Spleen (tissue), 11 donors: ENCODE results near the gene CDKN2C. TPM values are rescaled to one million over a fixed set of nuclear protein-coding genes. Genes with fewer than 3 reads are reported as not detected.

Source experiments
- DNase-seq: peaks from one replicate; pipeline ENCODE4 v3.0.0-alpha.2; 2020
- H3K27ac ChIP-seq, 8 donors: fragments of 200-600 bp; sonication (generic) in 7 of 8; 1 replicate in 4 of 8; 2 replicates in 4 of 8; pipeline versions ENCODE4 v1.5.0 to v1.8.0; 2016 to 2021; ENCODE audit warnings: inconsistent platforms in 4 of 8, mild to moderate bottlenecking in 4 of 8, moderate library complexity in 1 of 8
- H3K27me3 ChIP-seq, 7 donors: fragments of 200-600 bp; sonication (generic) in 6 of 7; replicated peaks in 1 of 7; 1 replicate in 4 of 7; 2 replicates in 3 of 7; pipeline versions ENCODE4 v1.5.0 to v1.8.0; 2016 to 2021; ENCODE audit warnings: inconsistent platforms in 3 of 7, mild to moderate bottlenecking in 1 of 7
- H3K36me3 ChIP-seq, 6 donors: fragments of 200-600 bp; sonication (generic) in 5 of 6; 1 replicate in 4 of 6; 2 replicates in 2 of 6; pipeline versions ENCODE4 v1.5.0 to v1.8.0; 2016 to 2021; ENCODE audit warnings: inconsistent platforms in 2 of 6
- H3K4me1 ChIP-seq, 6 donors: fragments of 200-600 bp; sonication (generic) in 5 of 6; 1 replicate in 3 of 6; 2 replicates in 3 of 6; pipeline versions ENCODE4 v1.5.0 to v1.8.0; 2016 to 2021; ENCODE audit warnings: inconsistent platforms in 3 of 6
- H3K4me3 ChIP-seq, 8 donors: fragments of 200-600 bp; sonication (generic) in 7 of 8; 1 replicate in 4 of 8; 2 replicates in 4 of 8; pipeline versions ENCODE4 v1.5.0 to v1.8.0; 2016 to 2021; ENCODE audit warnings: inconsistent platforms in 4 of 8, mild to moderate bottlenecking in 4 of 8, moderate library complexity in 2 of 8
- H3K9me3 ChIP-seq, 8 donors: fragments of 200-600 bp; sonication (generic) in 7 of 8; 1 replicate in 4 of 8; 2 replicates in 4 of 8; pipeline versions ENCODE4 v1.5.0 to v1.8.0; 2016 to 2021; ENCODE audit warnings: inconsistent platforms in 4 of 8
- POLR2A ChIP-seq, 3 donors: fragments of 450-650 bp; IDR thresholded peaks; one replicate each; pipeline ENCODE4 v1.5.1; 2017; ENCODE audit warnings: antibody characterized with exemption in 3 of 3, mild to moderate bottlenecking in 1 of 3
- POLR2AphosphoS5 ChIP-seq, 3 donors: sonication (generic); formaldehyde crosslinking; IDR thresholded peaks; one replicate each; pipeline ENCODE4 v1.5.1; 2017; ENCODE audit warnings: antibody characterized with exemption in 3 of 3
- WGBS, 5 donors: extraction: QIAGEN DNeasy Blood & Tissue Kit in 3 of 5; methylation state at CpG; one replicate each; pipeline versions ENCODE4 v1.1.5 to v1.1.7; 2013 to 2018; 5-methylcytosine and 5-hydroxymethylcytosine counted together
- intact Hi-C: fragments of 100-400 bp; cut with DNase I; formaldehyde crosslinking; loops from one replicate; pipeline ENCODE4 v1.15.0; 2023; ENCODE audit warnings: low total_unique reads
- polyA plus RNA-seq, 3 donors: library from polyadenylated mRNA; stranded (reverse); fragments of 200-250 nt; gene quantifications; one replicate each; pipeline ENCODE4 v1.2.1, GENCODE V29; 2013
- total RNA-seq, 7 donors: library from RNA; depleted of rRNA in 3 of 7; stranded (reverse); fragments of >200 nt in 3 of 7; fragmentation: NEBNext Ultra II Directional in 4 of 7; extraction: Animal tissue kit (Norgen Biotek cat#: 25700) in 4 of 7; gene quantifications; one replicate each; pipeline versions ENCODE4 v1.1.0 to v1.2.1, GENCODE V29; 2016 to 2021
- TF ChIP-seq, protein P1 (sequence below), 11 experiments: fragments of 200-600 bp in 7 of 11; fragments of 450-650 bp in 4 of 11; sonication (generic) in 4 of 11; IDR thresholded peaks in 8 of 11; conservative IDR thresholded peaks in 3 of 11; 1 replicate in 7 of 11; 2 replicates in 4 of 11; pipeline versions ENCODE4 v1.4.0 to v1.8.0; 2016 to 2021; ENCODE audit warnings: antibody characterized with exemption in 11 of 11, inconsistent platforms in 4 of 11, mild to moderate bottlenecking in 1 of 11
- donor health status: healthy with polysubstance abuse.
- donor health status: DM: no; HTN: no; CAD: no; lungs with moderate emphysema.
- donor health status: DM: no; HTN: no; CAD: no.
- donor health status: Bipolar disorder and iron deficiency.
- donor health status: healthy.
- donor health status: DM: no; HTN: no; CAD: no.
- donor health status: DM: yes; HTN: yes; CAD: no.

The CDKN2C gene
- total and polyA plus RNA-seq, 10 donors, result 6.9 to 18.2 (median 11.4) TPM

DNA sequence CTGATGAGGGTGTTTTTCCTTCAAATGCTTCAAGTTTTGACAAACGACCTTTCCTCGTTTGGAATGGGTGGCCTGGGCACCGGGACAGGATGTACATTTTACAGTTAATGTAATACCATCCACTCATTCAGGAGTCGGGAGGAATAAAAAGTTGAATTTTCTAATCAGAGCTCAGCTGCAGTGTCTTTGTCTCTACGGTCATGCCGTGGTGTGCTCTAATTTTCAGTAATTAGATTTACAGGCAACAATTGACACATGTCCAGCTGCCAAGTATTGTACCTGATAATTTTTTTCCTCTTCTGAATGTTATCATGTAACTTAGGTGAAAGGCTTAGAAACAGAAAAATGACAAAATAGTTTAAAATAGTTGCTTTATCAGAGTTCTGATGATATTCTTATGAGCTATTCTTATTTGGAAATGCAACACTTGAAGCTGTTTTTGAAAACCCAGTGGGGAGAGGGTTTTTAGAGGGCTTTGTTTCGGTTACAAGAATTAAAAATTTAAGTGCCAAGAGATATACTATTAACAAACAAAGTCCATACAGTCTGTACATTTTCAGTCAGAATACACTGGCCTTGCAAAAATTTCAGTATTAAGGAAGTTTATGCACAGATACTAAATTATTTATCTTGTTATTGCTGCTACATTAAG lies 1.0 kb downstream of the CDKN2C start:
- intact Hi-C loops, result no loop called here

DNA sequence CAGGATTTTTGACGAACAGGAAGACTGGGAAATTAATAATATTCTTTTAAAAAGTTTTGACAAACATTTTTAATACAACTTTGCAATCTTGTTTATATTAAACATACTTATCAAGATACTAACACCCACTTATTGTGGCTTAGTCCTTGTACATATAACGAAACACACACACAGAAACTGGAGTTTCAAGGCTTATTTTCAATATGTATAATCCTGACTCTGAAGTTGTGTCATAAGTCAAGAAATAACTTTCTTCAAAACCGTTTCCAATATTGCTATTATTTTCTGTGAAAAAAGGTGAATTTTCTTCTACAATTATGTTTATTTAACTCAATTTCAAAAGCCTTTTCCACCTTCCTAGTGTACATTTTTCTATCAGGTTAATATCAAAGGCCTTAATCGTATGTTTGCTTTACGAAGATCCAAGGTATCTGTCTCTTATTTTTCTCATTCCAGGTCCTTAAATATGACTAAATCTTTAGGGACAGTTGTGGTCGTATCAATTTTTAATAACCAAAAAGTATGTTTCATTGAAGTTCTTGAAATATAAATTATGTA lies 1.8 kb downstream of the CDKN2C start:
- peak overlapping the region in 3 of 8 donors; percentile 79 to 86 (median 82) for H3K4me3 ChIP-seq
- no peaks in the 10 kb centered on the region for H3K9me3 ChIP-seq
- peak overlapping the region in 3 of 8 donors; percentile 96 to 98 (median 97) for H3K27ac ChIP-seq
- WGBS, 5 donors, result 59 to 76% (median 69%) methylated on average over 6 of the region's 6 CpGs
- peaks cover 8 to 74% (median 38%) of the 10 kb centered on the region in 6 donors for H3K4me1 ChIP-seq
- intact Hi-C loops, result no loop called here
- H3K27me3 ChIP-seq, result peaks cover 0 to 69% (median 9%) of the 10 kb centered on the region in 7 donors
- peaks cover 0 to 4% (median 0%) of the 10 kb centered on the region in 6 donors for H3K36me3 ChIP-seq
- DNase-seq, result no peak
- TF ChIP-seq, protein P1, sequence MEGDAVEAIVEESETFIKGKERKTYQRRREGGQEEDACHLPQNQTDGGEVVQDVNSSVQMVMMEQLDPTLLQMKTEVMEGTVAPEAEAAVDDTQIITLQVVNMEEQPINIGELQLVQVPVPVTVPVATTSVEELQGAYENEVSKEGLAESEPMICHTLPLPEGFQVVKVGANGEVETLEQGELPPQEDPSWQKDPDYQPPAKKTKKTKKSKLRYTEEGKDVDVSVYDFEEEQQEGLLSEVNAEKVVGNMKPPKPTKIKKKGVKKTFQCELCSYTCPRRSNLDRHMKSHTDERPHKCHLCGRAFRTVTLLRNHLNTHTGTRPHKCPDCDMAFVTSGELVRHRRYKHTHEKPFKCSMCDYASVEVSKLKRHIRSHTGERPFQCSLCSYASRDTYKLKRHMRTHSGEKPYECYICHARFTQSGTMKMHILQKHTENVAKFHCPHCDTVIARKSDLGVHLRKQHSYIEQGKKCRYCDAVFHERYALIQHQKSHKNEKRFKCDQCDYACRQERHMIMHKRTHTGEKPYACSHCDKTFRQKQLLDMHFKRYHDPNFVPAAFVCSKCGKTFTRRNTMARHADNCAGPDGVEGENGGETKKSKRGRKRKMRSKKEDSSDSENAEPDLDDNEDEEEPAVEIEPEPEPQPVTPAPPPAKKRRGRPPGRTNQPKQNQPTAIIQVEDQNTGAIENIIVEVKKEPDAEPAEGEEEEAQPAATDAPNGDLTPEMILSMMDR (IDR thresholded peaks at IDR 0.05 in 8 of 11, conservative IDR thresholded peaks at IDR 0.05 in 3 of 11), result no peak
- TF ChIP-seq POLR2A (IDR thresholded peaks at IDR 0.05) (no peak), POLR2AphosphoS5 (IDR thresholded peaks at IDR 0.05) (no peak)

More for the DNA sequence above, 1.0 kb downstream of the CDKN2C start:
- Histone ChIP-seq H3K4me3 (peak overlapping the region; percentile 56 to 86 (median 80)), H3K9me3 (no peaks in the 10 kb centered on the region), H3K27me3 (peaks cover 0 to 61% (median 4%) of the 10 kb centered on the region in 7 donors), H3K4me1 (peaks cover 3 to 69% (median 31%) of the 10 kb centered on the region in 6 donors), H3K36me3 (peaks cover 0 to 4% (median 0%) of the 10 kb centered on the region in 6 donors), H3K27ac (peak overlapping the region; percentile 96 to 98 (median 97))
- WGBS, 5 donors, result 28 to 40% (median 34%) methylated on average over 7 of the region's 7 CpGs
- TF ChIP-seq, protein P1 (IDR thresholded peaks at IDR 0.05 in 8 of 11, conservative IDR thresholded peaks at IDR 0.05 in 3 of 11), result no peak
- TF ChIP-seq POLR2AphosphoS5 (IDR thresholded peaks at IDR 0.05) (no peak), POLR2A (IDR thresholded peaks at IDR 0.05) (no peak)
- DNase-seq, result no peak

DNA sequence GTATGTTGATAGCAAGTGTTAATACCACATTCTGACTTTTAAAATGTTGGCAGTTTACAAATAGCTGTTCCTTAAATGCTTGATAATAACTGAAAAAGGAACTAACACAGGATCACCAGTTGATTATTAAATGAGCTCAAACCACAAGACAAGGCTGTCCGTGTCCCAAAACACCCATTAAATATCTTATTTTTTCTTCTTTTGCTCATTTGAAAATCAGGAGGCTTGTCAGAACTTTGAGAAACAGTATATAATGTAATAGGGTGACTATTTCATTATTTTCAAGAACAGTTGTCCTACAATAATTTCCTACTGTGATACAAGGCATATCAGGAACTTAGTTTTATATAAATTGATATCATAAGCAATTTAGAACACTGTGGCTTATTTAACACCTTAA lies 2.7 kb downstream of the CDKN2C start:
- peaks cover 0 to 78% (median 9%) of the 10 kb centered on the region in 7 donors for H3K27me3 ChIP-seq
- TF ChIP-seq POLR2AphosphoS5 (IDR thresholded peaks at IDR 0.05) (no peak), POLR2A (IDR thresholded peaks at IDR 0.05) (no peak)
- TF ChIP-seq, protein P1 (IDR thresholded peaks at IDR 0.05 in 8 of 11, conservative IDR thresholded peaks at IDR 0.05 in 3 of 11), result no peak
- DNase-seq, result no peak
- H3K27ac ChIP-seq, result peak overlapping the region in 3 of 8 donors; percentile 7 to 96 (median 28)
- H3K36me3 ChIP-seq, result peaks cover 0 to 4% (median 0%) of the 10 kb centered on the region in 6 donors
- peaks cover 2 to 73% (median 37%) of the 10 kb centered on the region in 6 donors for H3K4me1 ChIP-seq
- WGBS, 5 donors, result 20 to 40% (median 29%) methylated on average over 1 of the region's 1 CpG
- H3K9me3 ChIP-seq, result no peaks in the 10 kb centered on the region
- H3K4me3 ChIP-seq, result no peak overlapping the region
- intact Hi-C loops, result no loop called here

DNA sequence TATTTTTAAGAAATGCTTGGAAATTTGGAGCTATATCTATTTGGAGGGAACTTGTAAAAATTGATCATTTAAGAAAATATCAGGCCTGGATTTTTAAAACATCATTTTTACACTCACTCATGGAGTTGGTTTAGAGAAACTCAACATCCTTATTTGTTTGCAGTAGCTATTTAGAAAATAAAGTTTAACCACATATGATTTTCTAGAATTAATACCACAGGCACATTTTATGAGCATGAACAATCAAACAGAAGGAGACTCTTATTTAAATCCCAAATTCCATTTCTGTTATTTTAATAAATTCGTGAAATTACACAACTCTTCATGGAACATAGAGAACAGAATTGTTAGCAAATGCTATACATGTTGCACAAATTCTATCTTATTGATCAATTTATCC lies 3.2 kb downstream of the CDKN2C start:
- 81 to 98% (median 89%) methylated on average over 1 of the region's 1 CpG for WGBS, 5 donors
- intact Hi-C loops, result no loop called here
- TF ChIP-seq POLR2A (IDR thresholded peaks at IDR 0.05) (no peak), POLR2AphosphoS5 (IDR thresholded peaks at IDR 0.05) (no peak)
- TF ChIP-seq, protein P1 (IDR thresholded peaks at IDR 0.05 in 8 of 11, conservative IDR thresholded peaks at IDR 0.05 in 3 of 11), result no peak

More for the DNA sequence above, 3.2 kb downstream of the CDKN2C start:
- Histone ChIP-seq H3K4me3 (no peak overlapping the region), H3K27me3 (peaks cover 0 to 83% (median 9%) of the 10 kb centered on the region in 7 donors), H3K36me3 (peaks cover 0 to 4% (median 0%) of the 10 kb centered on the region in 6 donors), H3K9me3 (no peaks in the 10 kb centered on the region), H3K27ac (peak overlapping the region in 3 of 8 donors; percentile 16 to 96 (median 37)), H3K4me1 (peaks cover 0 to 73% (median 35%) of the 10 kb centered on the region in 6 donors)
- DNase-seq, result no peak
